HCT116 (cell line): ENCODE results near the gene PARVB. TPM values are rescaled to one million over a fixed set of nuclear protein-coding genes. Genes with fewer than 3 reads are reported as not detected.

Source experiments
- ATAC-seq: fragments of 200-7000 bp; cut with Tn5 transposase; 2 replicates; pipeline ENCODE4 v1.9.1; 2020; ENCODE audit warnings: mild to moderate bottlenecking, moderate library complexity
- BruUV-seq: library from RNA; stranded (reverse); fragments of 400-500 nt; replicated peaks from 2 replicates; lab custom pipeline; 2021; lab: Mats Ljungman, UMichigan
- CTCF ChIA-PET: fragments of 300-600 bp; sonication (Branson Sonifier 250); formaldehyde crosslinking; loops from one replicate; lab custom pipeline; 2021; ENCODE audit warnings: antibody characterized with exemption; lab: Charles Lee
- POLR2A ChIA-PET: fragments of 300-600, 350-600 bp; sonication (Branson Sonifier 250); formaldehyde crosslinking; loops from one replicate; lab custom pipeline; 2021; ENCODE audit warnings: antibody characterized with exemption; lab: Charles Lee
- RAD21 ChIA-PET, 2 experiments: fragments of 300-600 bp; sonication (Branson Sonifier 250); formaldehyde crosslinking; loops; one replicate each; lab custom pipeline; 2023; ENCODE audit warnings: low total read pairs in 2 of 2; ENCODE audit not compliant: uncharacterized antibody in 2 of 2, unreplicated experiment in 2 of 2, low non-redundant PET in 1 of 2; lab: Charles Lee
- DNase-seq: peaks from one replicate; pipeline ENCODE4 v3.0.0-alpha.2; 2010; ENCODE audit warnings: low read depth, low spot score
- H2AFZ ChIP-seq: fragments of 200-600 bp; shearing (Covaris generic), sonication (generic); 2 replicates; pipeline ENCODE4 v1.6.1; 2017; ENCODE audit warnings: low read depth, mixed run types, mixed read lengths, antibody characterized with exemption, low read length; ENCODE audit not compliant: poor library complexity, severe bottlenecking
- H3K27ac ChIP-seq: 2 replicates; pipeline ENCODE4 v1.5.1; 2012; ENCODE audit warnings: low read depth, low read length
- H3K27me3 ChIP-seq: fragments of 200-600 bp; sonication (generic); 2 replicates; pipeline ENCODE4 v1.6.1; 2016; ENCODE audit warnings: mixed run types, low read length, mixed read lengths; ENCODE audit not compliant: insufficient read depth
- H3K36me3 ChIP-seq, 2 experiments: fragments of 200-500 bp in 1 of 2; fragments of 200-600 bp in 1 of 2; sonication (Bioruptor generic) in 1 of 2; sonication (generic) in 1 of 2; 2 replicates each; pipeline versions ENCODE4 v1.5.1 to v1.6.1; 2014 to 2016; ENCODE audit warnings: low read length in 2 of 2, inconsistent platforms in 1 of 2, mixed read lengths in 1 of 2, mixed run types in 1 of 2; ENCODE audit not compliant: insufficient read depth in 2 of 2, control insufficient read depth in 1 of 2
- H3K4me1 ChIP-seq, 2 experiments: fragments of 200-600 bp in 1 of 2; sonication (generic) in 1 of 2; 2 replicates each; pipeline versions ENCODE4 v1.5.1 to v1.6.1; 2012 to 2017; ENCODE audit warnings: low read length in 2 of 2, inconsistent platforms in 1 of 2, mild to moderate bottlenecking in 1 of 2, mixed read lengths in 1 of 2, mixed run types in 1 of 2, moderate library complexity in 1 of 2; ENCODE audit not compliant: insufficient read depth in 2 of 2, control insufficient read depth in 1 of 2
- H3K4me2 ChIP-seq: fragments of 200-600 bp; sonication (generic); 2 replicates; pipeline ENCODE4 v1.6.1; 2017; ENCODE audit warnings: mixed run types, low read length, mixed read lengths
- H3K4me3 ChIP-seq, 2 experiments: fragments of 200-600 bp in 1 of 2; sonication (generic) in 1 of 2; replicated peaks in 1 of 2; 2 replicates each; pipeline ENCODE4 v1.5.1; 2011 to 2016; ENCODE audit warnings: low read length in 2 of 2, control low read depth in 1 of 2, low read depth in 1 of 2, mild to moderate bottlenecking in 1 of 2, mixed read lengths in 1 of 2, mixed run types in 1 of 2
- H3K79me2 ChIP-seq: fragments of 200-600 bp; sonication (generic); 2 replicates; pipeline ENCODE4 v1.6.1; 2017; ENCODE audit warnings: mild to moderate bottlenecking, mixed run types, low read length, moderate library complexity, mixed read lengths; ENCODE audit not compliant: insufficient read depth
- H3K9ac ChIP-seq: fragments of 200-600 bp; sonication (generic); 2 replicates; pipeline ENCODE4 v1.6.1; 2016; ENCODE audit warnings: low read length, mixed read lengths
- H3K9me2 ChIP-seq: fragments of 200-600 bp; sonication (generic), shearing (Covaris generic); 2 replicates; pipeline ENCODE4 v1.6.1; 2017; ENCODE audit warnings: mixed run types, mild to moderate bottlenecking, moderate library complexity; ENCODE audit not compliant: insufficient read depth
- H3K9me3 ChIP-seq, 2 experiments: fragments of 200-500 bp in 1 of 2; fragments of 200-600 bp in 1 of 2; sonication (Bioruptor generic) in 1 of 2; sonication (generic) in 1 of 2; 2 replicates each; pipeline ENCODE4 v1.6.1; 2014 to 2017; ENCODE audit warnings: low read length in 2 of 2, mixed read lengths in 2 of 2, inconsistent platforms in 1 of 2, low read depth in 1 of 2, mild to moderate bottlenecking in 1 of 2, mixed run types in 1 of 2, moderate library complexity in 1 of 2; ENCODE audit not compliant: control insufficient read depth in 1 of 2, insufficient read depth in 1 of 2
- H4K20me1 ChIP-seq: fragments of 200-600 bp; sonication (generic), shearing (Covaris generic); 2 replicates; pipeline ENCODE4 v1.6.1; 2017; ENCODE audit warnings: mixed run types, mild to moderate bottlenecking, moderate library complexity; ENCODE audit not compliant: insufficient read depth
- CBX3 ChIP-seq: IDR thresholded peaks from 2 replicates; pipeline ENCODE4 v1.6.1; 2012; ENCODE audit warnings: low read depth
- CEBPB ChIP-seq: IDR thresholded peaks from 2 replicates; pipeline ENCODE4 v1.6.1; 2012; ENCODE audit warnings: low read depth
- EGR1 ChIP-seq: IDR thresholded peaks from 2 replicates; pipeline ENCODE4 v1.6.1; 2012; ENCODE audit warnings: low read depth
- FOSL1 ChIP-seq: IDR thresholded peaks from 2 replicates; pipeline ENCODE4 v1.6.1; 2012; ENCODE audit warnings: low read depth
- POLR2AphosphoS5 ChIP-seq: IDR thresholded peaks from 2 replicates; pipeline ENCODE4 v1.6.1; 2011; ENCODE audit warnings: mild to moderate bottlenecking, low read depth, low read length, moderate library complexity
- RAD21 ChIP-seq: IDR thresholded peaks from 2 replicates; pipeline ENCODE4 v1.6.1; 2012; ENCODE audit warnings: low read depth, mild to moderate bottlenecking
- SRF ChIP-seq: IDR thresholded peaks from 2 replicates; pipeline ENCODE4 v1.6.1; 2012; ENCODE audit warnings: low read depth
- ZNF274 ChIP-seq: fragments of 200-500 bp; sonication (Bioruptor generic); IDR thresholded peaks from 2 replicates; pipeline ENCODE4 v1.6.1; 2014; ENCODE audit warnings: mild to moderate bottlenecking, low read depth, low read length, inconsistent platforms
- intact Hi-C: fragments of 100-400 bp; cut with micrococcal nuclease; formaldehyde crosslinking; loops from 2 replicates; pipeline ENCODE4 v1.10.0; 2022
- total RNA-seq: library from RNA; stranded (reverse); gene quantifications from one replicate; pipeline ENCODE4 v1.2.1, GENCODE V29; 2021; ENCODE audit not compliant: unreplicated experiment
- TF ChIP-seq, protein P1 (sequence below): IDR thresholded peaks from 2 replicates; pipeline ENCODE4 v1.6.1; 2011; ENCODE audit warnings: mild to moderate bottlenecking, low read length, moderate library complexity; ENCODE audit not compliant: insufficient replicate concordance; ENCODE audit errors: extremely low read depth

Gene PARVB
- total RNA-seq, 1 experiment from 2014 or later: 21.4 TPM

DNA sequence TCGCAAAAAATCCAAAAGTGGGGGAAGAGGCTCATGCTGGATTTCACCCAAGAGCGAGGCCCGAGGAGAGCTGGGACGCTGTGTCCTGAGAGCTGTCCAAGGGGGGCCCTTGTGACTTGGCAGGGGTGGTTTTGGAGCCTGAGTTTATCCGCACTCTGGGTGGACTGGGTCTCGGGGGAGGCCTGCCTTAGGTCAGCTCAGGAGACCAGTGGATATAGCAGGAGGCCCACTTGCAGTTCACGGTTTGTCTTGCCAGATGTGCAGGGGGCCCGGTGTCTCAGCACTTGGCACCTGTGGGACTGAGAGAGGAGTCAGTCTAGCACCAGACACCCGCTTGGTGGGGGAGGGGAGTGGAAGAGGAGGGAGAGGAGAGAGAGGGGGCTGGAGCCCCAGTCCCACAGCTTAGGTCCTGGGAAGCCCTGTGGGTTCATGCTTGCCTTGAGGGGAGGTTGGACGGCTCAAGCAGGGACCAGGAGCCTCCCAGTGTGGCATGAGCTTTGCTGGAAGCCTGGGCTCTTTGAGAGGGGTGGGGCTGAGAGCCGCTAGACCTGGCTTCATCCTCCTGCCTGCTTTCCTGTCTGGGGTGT lies 33.4 kb downstream of the PARVB start (continued):
- TF ChIP-seq, protein P1, sequence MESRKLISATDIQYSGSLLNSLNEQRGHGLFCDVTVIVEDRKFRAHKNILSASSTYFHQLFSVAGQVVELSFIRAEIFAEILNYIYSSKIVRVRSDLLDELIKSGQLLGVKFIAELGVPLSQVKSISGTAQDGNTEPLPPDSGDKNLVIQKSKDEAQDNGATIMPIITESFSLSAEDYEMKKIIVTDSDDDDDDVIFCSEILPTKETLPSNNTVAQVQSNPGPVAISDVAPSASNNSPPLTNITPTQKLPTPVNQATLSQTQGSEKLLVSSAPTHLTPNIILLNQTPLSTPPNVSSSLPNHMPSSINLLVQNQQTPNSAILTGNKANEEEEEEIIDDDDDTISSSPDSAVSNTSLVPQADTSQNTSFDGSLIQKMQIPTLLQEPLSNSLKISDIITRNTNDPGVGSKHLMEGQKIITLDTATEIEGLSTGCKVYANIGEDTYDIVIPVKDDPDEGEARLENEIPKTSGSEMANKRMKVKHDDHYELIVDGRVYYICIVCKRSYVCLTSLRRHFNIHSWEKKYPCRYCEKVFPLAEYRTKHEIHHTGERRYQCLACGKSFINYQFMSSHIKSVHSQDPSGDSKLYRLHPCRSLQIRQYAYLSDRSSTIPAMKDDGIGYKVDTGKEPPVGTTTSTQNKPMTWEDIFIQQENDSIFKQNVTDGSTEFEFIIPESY: no peak
- no peak for TF ChIP-seq CBX3
- TF ChIP-seq EGR1: no peak
- TF ChIP-seq FOSL1: no peak
- no peak for TF ChIP-seq RAD21
- no peak for TF ChIP-seq POLR2AphosphoS5
- TF ChIP-seq CEBPB: no peak
- TF ChIP-seq SRF: no peak

DNA sequence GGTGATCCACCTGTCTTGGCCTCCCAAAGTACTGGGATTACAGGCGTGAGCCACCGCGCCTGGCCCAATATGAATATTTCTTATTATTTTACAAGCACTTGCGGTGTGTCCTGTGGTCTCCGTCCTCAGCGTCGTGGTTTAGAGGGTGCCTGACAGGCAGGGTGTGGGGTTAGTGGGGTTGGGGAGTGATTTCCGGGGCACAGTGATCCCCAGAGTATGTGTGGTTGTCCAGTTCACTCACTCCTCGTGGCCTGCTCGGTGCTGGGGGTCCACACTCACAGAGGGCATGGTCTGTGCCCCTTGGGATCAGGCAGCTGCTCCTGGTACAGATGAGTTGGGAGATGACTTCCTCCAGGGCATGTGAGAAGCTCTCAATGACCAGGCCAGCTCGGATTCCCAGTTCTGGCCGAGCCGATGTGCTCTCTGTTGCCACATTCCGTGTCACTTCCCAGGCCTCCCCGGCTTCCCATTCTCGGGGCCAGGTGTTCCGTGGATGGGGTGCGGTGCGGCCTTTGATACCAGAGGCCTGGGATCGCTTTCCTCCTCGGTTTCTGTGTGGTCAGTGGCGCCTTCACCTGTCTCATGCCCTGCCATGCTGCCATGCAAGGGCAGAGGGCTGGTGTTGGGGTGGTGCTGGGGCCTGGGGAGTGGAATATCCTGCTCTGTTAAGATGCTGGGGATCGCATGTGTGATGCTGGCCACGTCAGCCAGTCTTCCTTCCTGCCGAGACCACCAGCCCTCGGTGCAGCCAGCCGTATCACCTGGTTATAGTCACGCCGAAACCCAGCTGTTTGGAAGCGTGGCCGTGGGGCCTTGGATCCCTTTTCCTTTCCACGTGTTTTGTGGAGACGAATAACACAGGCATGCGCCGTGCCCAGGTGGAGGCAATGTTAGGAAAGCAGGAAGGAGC lies 39.6 kb downstream of the PARVB start:
- Histone ChIP-seq H3K27ac (no peak overlapping the region), H2AFZ (no peak overlapping the region), H3K9me2 (no peaks in the 10 kb centered on the region), H3K36me3 (no peaks in the 10 kb centered on the region), H3K4me1 (no peaks in the 10 kb centered on the region), H3K4me2 (no peak overlapping the region), H3K79me2 (no peaks in the 10 kb centered on the region), H3K9ac (no peak overlapping the region), H3K9me3 (no peaks in the 10 kb centered on the region), H3K27me3 (no peaks in the 10 kb centered on the region), H3K4me3 (no peak overlapping the region), H4K20me1 (no peaks in the 10 kb centered on the region)
- no TSS peak for BruUV-seq
- ChIA-PET POLR2A (no interaction called here), CTCF (no interaction called here), RAD21 (no interaction called here)
- ATAC-seq (no peak), DNase-seq (no peak)
- intact Hi-C loops: no loop called here
- no peak for TF ChIP-seq ZNF274
